DOHH2 (cell line): Measurements from ENCODE around the gene CRYZL1.

Experiments
- H3F3A ChIP-seq: fragments of 200-600 bp; sonication (generic), shearing (Covaris generic); 2 replicates; pipeline ENCODE4 v1.6.0; 2016; ENCODE audit warnings: antibody characterized with exemption, mild to moderate bottlenecking; ENCODE audit not compliant: control insufficient read depth, insufficient read depth
- H3K27ac ChIP-seq: fragments of 200-600 bp; sonication (generic); 2 replicates; pipeline ENCODE4 v1.5.1; 2014; ENCODE audit warnings: low read depth, mild to moderate bottlenecking, low read length, moderate library complexity
- H3K27me3 ChIP-seq: fragments of 200-600 bp; sonication (generic); 2 replicates; pipeline ENCODE4 v1.6.1; 2014; ENCODE audit warnings: mild to moderate bottlenecking, low read length, mixed read lengths; ENCODE audit not compliant: control insufficient read depth
- H3K36me3 ChIP-seq: fragments of 200-600 bp; sonication (generic); 2 replicates; pipeline ENCODE4 v1.6.1; 2014; ENCODE audit warnings: mild to moderate bottlenecking, low read length, moderate library complexity, mixed read lengths; ENCODE audit not compliant: control insufficient read depth
- H3K4me1 ChIP-seq: fragments of 200-600 bp; sonication (generic); 2 replicates; pipeline ENCODE4 v1.6.1; 2014; ENCODE audit warnings: mild to moderate bottlenecking, low read length, mixed read lengths; ENCODE audit not compliant: control insufficient read depth
- H3K4me2 ChIP-seq: fragments of 200-600 bp; sonication (generic); 2 replicates; pipeline ENCODE4 v1.6.0; 2014; ENCODE audit warnings: mild to moderate bottlenecking, low read length, moderate library complexity
- H3K4me3 ChIP-seq: fragments of 200-600 bp; sonication (generic); 2 replicates; pipeline ENCODE4 v1.5.1; 2014; ENCODE audit warnings: mild to moderate bottlenecking, low read length, mixed read lengths
- H3K79me2 ChIP-seq: fragments of 200-600 bp; sonication (generic); 2 replicates; pipeline ENCODE4 v1.6.1; 2014; ENCODE audit warnings: mild to moderate bottlenecking, low read length, mixed read lengths; ENCODE audit not compliant: control insufficient read depth
- H3K9me2 ChIP-seq: fragments of 200-600 bp; sonication (generic); replicated peaks from 2 replicates; pipeline ENCODE4 v1.6.1; 2014; ENCODE audit warnings: mild to moderate bottlenecking, low read length, mixed read lengths; ENCODE audit not compliant: control insufficient read depth
- H3K9me3 ChIP-seq: fragments of 200-600 bp; sonication (generic); 2 replicates; pipeline ENCODE4 v1.6.1; 2014; ENCODE audit warnings: antibody characterized with exemption, low read length, mixed read lengths; ENCODE audit not compliant: control insufficient read depth, insufficient read depth
- H4K20me1 ChIP-seq: fragments of 200-600 bp; sonication (generic); 2 replicates; pipeline ENCODE4 v1.6.0; 2014; ENCODE audit warnings: low read depth, mild to moderate bottlenecking, antibody characterized with exemption, low read length, moderate library complexity; ENCODE audit not compliant: control insufficient read depth, insufficient read depth
- CTCF ChIP-seq: fragments of 200-600 bp; sonication (generic); IDR thresholded peaks from one replicate; pipeline ENCODE4 v1.5.1; 2014; ENCODE audit warnings: antibody characterized with exemption, mild to moderate bottlenecking, low read depth, low read length; ENCODE audit not compliant: poor library complexity, severe bottlenecking
- EZH2phosphoT487 ChIP-seq: fragments of 200-600 bp; sonication (generic); IDR thresholded peaks from 2 replicates; pipeline ENCODE4 v1.6.1; 2017; ENCODE audit warnings: borderline replicate concordance, mild to moderate bottlenecking, antibody characterized with exemption, low read length, moderate library complexity, mixed read lengths

Gene CRYZL1

GRCh38 chr21:33684923-33685560 is 43.5 kb upstream of the CRYZL1 start:
- H3K4me2 ChIP-seq: no peak overlapping the region
- H3K4me3 ChIP-seq: no peak overlapping the region
- TF ChIP-seq CTCF (no peak), EZH2phosphoT487 (no peak)
- peaks cover 4% of the 10 kb centered on the region; the same call in 1 of the 2 replicates for H3K4me1 ChIP-seq
- H3K36me3 ChIP-seq: no peaks in the 10 kb centered on the region
- H3K79me2 ChIP-seq: peaks cover 8% of the 10 kb centered on the region; the same call in 1 of the 2 replicates
- H4K20me1 ChIP-seq: no peaks in the 10 kb centered on the region
- no peaks in the 10 kb centered on the region for H3K9me3 ChIP-seq
- H3K27me3 ChIP-seq: no peaks in the 10 kb centered on the region
- no peaks in the 10 kb centered on the region for H3K9me2 ChIP-seq
- no peaks in the 10 kb centered on the region for H3F3A ChIP-seq
- no peak overlapping the region for H3K27ac ChIP-seq

DNA sequence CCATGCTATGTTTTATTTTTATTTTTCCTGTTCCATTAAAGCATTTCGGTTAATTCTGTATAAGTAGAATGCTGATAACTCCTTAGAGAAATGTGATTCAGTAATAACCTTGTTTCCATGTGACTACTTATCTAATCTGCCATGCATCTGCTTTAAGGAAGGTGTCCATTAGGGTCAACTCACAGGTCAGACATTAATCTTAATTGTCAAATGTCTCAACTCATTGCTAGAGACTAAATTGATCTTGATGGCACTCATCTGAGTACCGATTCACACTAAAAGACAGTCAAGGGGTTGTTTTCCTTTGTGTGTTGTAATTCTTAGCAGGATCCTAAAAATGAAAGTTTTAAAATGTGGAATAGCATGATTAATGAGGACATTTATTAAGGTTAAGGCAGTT is 42.5 kb upstream of the CRYZL1 start:
- H3K27me3 ChIP-seq: no peaks in the 10 kb centered on the region
- H3K36me3 ChIP-seq: no peaks in the 10 kb centered on the region
- H3K4me2 ChIP-seq: no peak overlapping the region
- H3K27ac ChIP-seq: no peak overlapping the region
- no peaks in the 10 kb centered on the region for H3F3A ChIP-seq
- H3K4me3 ChIP-seq: no peak overlapping the region
- no peaks in the 10 kb centered on the region for H4K20me1 ChIP-seq
- H3K79me2 ChIP-seq: peaks cover 8% of the 10 kb centered on the region; the same call in 1 of the 2 replicates
- TF ChIP-seq EZH2phosphoT487: no peak
- TF ChIP-seq CTCF: no peak
- no peaks in the 10 kb centered on the region for H3K9me3 ChIP-seq
- peaks cover 4% of the 10 kb centered on the region; the same call in 1 of the 2 replicates for H3K4me1 ChIP-seq
- no peaks in the 10 kb centered on the region for H3K9me2 ChIP-seq

- Histone ChIP-seq H3K4me3 (no peak overlapping the region), H3K79me2 (peaks cover 8% of the 10 kb centered on the region; the same call in 1 of the 2 replicates)
Measured at GRCh38 chr21:33682992-33683627, 41.6 kb upstream of the CRYZL1 start.

More at GRCh38 chr21:33682992-33683627, 41.6 kb upstream of the CRYZL1 start:
- H3K4me2 ChIP-seq: no peak overlapping the region
- no peaks in the 10 kb centered on the region for H3K36me3 ChIP-seq
- peaks cover 4% of the 10 kb centered on the region; the same call in 1 of the 2 replicates for H3K4me1 ChIP-seq
- H3F3A ChIP-seq: no peaks in the 10 kb centered on the region
- no peaks in the 10 kb centered on the region for H4K20me1 ChIP-seq
- no peaks in the 10 kb centered on the region for H3K27me3 ChIP-seq
- no peak overlapping the region for H3K27ac ChIP-seq
- H3K9me3 ChIP-seq: no peaks in the 10 kb centered on the region
- TF ChIP-seq EZH2phosphoT487: no peak
- no peak for TF ChIP-seq CTCF
- no peaks in the 10 kb centered on the region for H3K9me2 ChIP-seq
